Fibroblast of lung (primary cell): ENCODE measurements around the gene GDF15.

Experiments
- CTCF ChIP-seq, 2 donors: IDR thresholded peaks in 1 of 2; conservative IDR thresholded peaks in 1 of 2; 1 replicate in 1 of 2; 2 replicates in 1 of 2; pipeline ENCODE4 v1.5.1; 2011 to 2012; ENCODE audit warnings: low read length in 2 of 2, control low read depth in 1 of 2, inconsistent platforms in 1 of 2, low read depth in 1 of 2, mild to moderate bottlenecking in 1 of 2
- EZH2 ChIP-seq: IDR thresholded peaks from 2 replicates; pipeline ENCODE4 v1.5.1; 2012; ENCODE audit warnings: low read length, control low read depth, mild to moderate bottlenecking; ENCODE audit errors: missing control alignments

- TF ChIP-seq CTCF (conservative IDR thresholded peaks at IDR 0.05 in 1 of 2, IDR thresholded peaks at IDR 0.05 in 1 of 2; ENCODE audit: low read depth in 1 of 2, low read length in 2 of 2) (no peak), EZH2 (no peak)
Observed at GRCh38 chr19:18385359-18385674, 641 bp upstream of the GDF15 start.
